ENCODE measurements around the gene TRIM68.

TRIM68 gene

DNA sequence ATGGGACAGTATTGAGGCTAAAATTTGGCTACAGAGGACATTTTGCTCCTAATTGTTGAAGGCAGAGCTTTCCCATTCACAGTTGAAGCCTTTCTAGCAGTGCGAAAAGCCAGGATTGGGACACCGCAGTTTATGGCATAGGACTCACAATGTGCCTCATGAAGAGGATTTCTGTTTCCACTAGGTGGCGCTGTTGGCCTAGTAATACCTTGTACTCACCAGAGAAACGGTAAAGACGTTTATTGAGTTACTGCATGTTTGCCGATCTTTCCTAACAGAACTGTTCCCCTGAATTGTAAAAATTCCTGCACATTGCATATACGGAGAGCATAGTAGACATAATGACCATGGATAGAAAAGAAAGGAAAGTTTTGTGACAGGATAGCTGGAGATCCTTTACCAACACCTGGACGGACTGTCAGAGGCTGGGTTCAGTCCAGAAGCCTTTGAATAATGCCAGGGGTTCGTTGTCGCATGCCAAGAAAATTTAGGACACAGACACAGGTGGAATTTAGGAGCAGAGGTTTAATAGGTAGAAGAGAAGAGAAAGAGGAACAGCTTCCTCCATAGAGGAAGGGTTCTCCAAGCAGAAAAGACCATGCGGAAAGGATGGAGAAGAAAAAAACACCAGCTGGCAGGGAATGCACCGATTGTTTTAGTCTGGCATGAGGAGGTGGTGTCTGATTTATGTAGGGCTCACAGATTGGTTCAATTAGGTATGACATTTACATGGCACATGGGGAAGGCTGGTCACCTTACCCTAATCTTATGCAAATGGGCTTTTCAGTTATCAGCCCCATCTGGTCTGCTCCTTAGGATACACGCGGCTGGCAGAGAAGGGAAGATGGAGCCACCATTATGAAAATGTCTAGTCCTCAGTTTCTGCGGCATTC is 18.4 kb upstream of the TRIM68 start:
- no peaks in the 10 kb centered on the region for H3K27me3 ChIP-seq (replicated peaks in 2 of 5; ENCODE audit: control insufficient read depth in 4 of 5, insufficient read depth in 5 of 5, low read length in 4 of 5)
- WGBS (ENCODE audit: insufficient coverage): 55% methylated on average over 10 of the region's 15 CpGs
- peaks cover 0 to 12% (median 2%) of the 10 kb centered on the region in 5 experiments for H3K9me3 ChIP-seq (ENCODE audit: control extremely low read depth in 1 of 5, control insufficient read depth in 4 of 5, insufficient read depth in 2 of 5, low read depth in 1 of 5, low read length in 4 of 5)
- H3K36me3 ChIP-seq (ENCODE audit: control insufficient read depth in 4 of 4, insufficient read depth in 4 of 4, low read length in 3 of 4): no peaks in the 10 kb centered on the region
- ChIA-PET POLR2A (no interaction called here), CTCF (interaction anchor here (1.0 to 2.1 kb wide), 3 partner anchors 10 to 87 kb away, joined by 3 to 11 read pairs (median 4); partner anchors contain the start of gene OR51D1)
- DNase-seq: peak; percentile 58 to 76 (median 73)
- H3K4me1 ChIP-seq (ENCODE audit: control extremely low read depth in 1 of 4, control insufficient read depth in 4 of 4, insufficient read depth in 4 of 4, low read length in 3 of 4): no peaks in the 10 kb centered on the region
- no peak overlapping the region for H3K27ac ChIP-seq (ENCODE audit: insufficient read depth in 1 of 2, low read depth in 1 of 2, low read length in 2 of 2, poor library complexity in 1 of 2, severe bottlenecking in 2 of 2)
- H3K4me3 ChIP-seq (ENCODE audit: control insufficient read depth in 1 of 7, extremely low read depth in 1 of 7, insufficient read depth in 4 of 7, low read depth in 2 of 7, low read length in 6 of 7): no peak overlapping the region

DNA sequence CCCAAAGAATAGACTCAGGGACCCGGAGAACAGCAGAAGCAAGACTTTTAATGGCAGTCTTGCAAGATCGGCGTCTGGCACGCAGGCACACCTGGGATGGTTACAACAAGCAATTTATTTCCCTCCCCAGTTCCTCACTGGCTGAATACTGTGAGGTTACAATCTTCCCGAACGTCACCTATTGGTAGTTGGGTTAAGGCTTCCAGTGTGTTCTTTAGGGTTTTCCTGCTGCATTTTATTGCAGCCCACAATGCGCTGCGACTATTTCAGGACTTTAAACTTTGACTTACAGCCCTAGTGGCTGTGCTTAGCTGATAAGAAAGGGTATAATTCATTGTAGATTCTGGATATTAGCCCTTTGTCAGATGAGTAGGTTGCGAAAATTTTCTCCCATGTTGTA is 11.5 kb upstream of the TRIM68 start:
- Histone ChIP-seq H3K27me3 (replicated peaks in 2 of 5; ENCODE audit: control insufficient read depth in 4 of 5, insufficient read depth in 5 of 5, low read length in 4 of 5) (no peaks in the 10 kb centered on the region), H3K27ac (ENCODE audit: insufficient read depth in 1 of 2, low read depth in 1 of 2, low read length in 2 of 2, poor library complexity in 1 of 2, severe bottlenecking in 2 of 2) (no peak overlapping the region), H3K4me1 (ENCODE audit: control extremely low read depth in 1 of 4, control insufficient read depth in 4 of 4, insufficient read depth in 4 of 4, low read length in 3 of 4) (no peaks in the 10 kb centered on the region), H3K36me3 (ENCODE audit: control insufficient read depth in 4 of 4, insufficient read depth in 4 of 4, low read length in 3 of 4) (no peaks in the 10 kb centered on the region), H3K9me3 (ENCODE audit: control extremely low read depth in 1 of 5, control insufficient read depth in 4 of 5, insufficient read depth in 2 of 5, low read depth in 1 of 5, low read length in 4 of 5) (peaks cover 0 to 3% (median 0%) of the 10 kb centered on the region in 5 experiments), H3K4me3 (ENCODE audit: control insufficient read depth in 1 of 7, extremely low read depth in 1 of 7, insufficient read depth in 4 of 7, low read depth in 2 of 7, low read length in 6 of 7) (no peak overlapping the region)
- DNase-seq: peak in 1 of 3 donors; percentile 5
- 100% methylated on average over 4 of the region's 9 CpGs for WGBS (ENCODE audit: insufficient coverage)
- CTCF ChIA-PET: no interaction called here
- POLR2A ChIA-PET: no interaction called here

DNA sequence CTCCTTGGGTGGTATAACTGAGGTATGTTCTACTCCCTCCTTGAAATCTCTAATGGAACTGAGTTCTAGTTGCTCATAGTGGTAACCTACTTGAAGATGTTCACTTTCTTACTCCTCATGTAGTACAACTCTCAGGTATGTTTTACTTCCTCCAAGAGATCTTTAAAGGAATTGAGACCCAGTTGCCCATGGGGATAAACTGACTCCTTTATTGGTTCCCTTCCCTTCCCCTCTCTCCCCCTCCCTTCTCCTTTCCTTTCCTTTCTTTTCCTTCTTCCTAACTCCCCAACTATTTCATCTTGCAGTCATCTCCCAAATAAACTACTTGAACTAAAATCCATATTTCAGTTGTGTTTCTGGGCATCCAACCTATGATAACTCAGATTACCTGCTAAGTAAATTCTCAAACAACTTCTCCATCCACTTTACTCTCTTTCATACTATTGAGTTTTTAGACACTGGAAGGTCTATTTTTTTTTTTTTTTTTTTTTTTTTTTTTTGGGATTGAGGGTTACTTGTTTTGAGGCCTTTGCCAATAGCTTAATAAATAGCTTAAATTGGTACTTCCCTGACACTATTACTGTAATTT is 7.9 kb upstream of the TRIM68 start:
- CTCF ChIA-PET: interaction anchor here (2.6 kb wide), 1 partner anchor 21 kb away, joined by 8 read pairs; the partner anchor contains the start of gene OR51D1
- H3K27ac ChIP-seq (ENCODE audit: insufficient read depth in 1 of 2, low read depth in 1 of 2, low read length in 2 of 2, poor library complexity in 1 of 2, severe bottlenecking in 2 of 2): no peak overlapping the region
- POLR2A ChIA-PET: no interaction called here

DNA sequence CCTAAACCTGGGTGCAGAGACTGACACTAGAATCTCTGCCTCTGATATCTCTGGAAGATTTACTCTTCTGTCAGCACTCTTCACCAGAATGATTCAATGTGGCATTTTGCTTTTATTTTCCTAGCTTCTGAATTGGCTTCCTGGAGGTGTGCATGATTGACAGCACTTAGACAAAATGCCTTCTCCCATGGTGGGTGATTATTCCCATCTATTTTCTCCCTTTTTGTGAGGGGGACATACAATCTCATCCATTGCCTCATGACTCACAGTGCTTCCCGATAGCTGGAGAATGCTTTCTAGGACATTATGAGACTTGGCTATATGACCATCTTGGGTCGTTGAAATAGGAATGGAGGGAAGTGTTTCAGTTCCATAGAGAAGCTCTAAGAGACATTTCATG is 4.0 kb upstream of the TRIM68 start:
- DNase-seq: no peak
- Histone ChIP-seq H3K4me3 (ENCODE audit: control insufficient read depth in 1 of 7, extremely low read depth in 1 of 7, insufficient read depth in 4 of 7, low read depth in 2 of 7, low read length in 6 of 7) (no peak overlapping the region), H3K27ac (ENCODE audit: insufficient read depth in 1 of 2, low read depth in 1 of 2, low read length in 2 of 2, poor library complexity in 1 of 2, severe bottlenecking in 2 of 2) (no peak overlapping the region), H3K4me1 (ENCODE audit: control extremely low read depth in 1 of 4, control insufficient read depth in 4 of 4, insufficient read depth in 4 of 4, low read length in 3 of 4) (peaks cover 11 to 15% (median 13%) of the 10 kb centered on the region in 4 experiments), H3K27me3 (replicated peaks in 2 of 5; ENCODE audit: control insufficient read depth in 4 of 5, insufficient read depth in 5 of 5, low read length in 4 of 5) (no peaks in the 10 kb centered on the region), H3K36me3 (ENCODE audit: control insufficient read depth in 4 of 4, insufficient read depth in 4 of 4, low read length in 3 of 4) (no peaks in the 10 kb centered on the region), H3K9me3 (ENCODE audit: control extremely low read depth in 1 of 5, control insufficient read depth in 4 of 5, insufficient read depth in 2 of 5, low read depth in 1 of 5, low read length in 4 of 5) (no peaks in the 10 kb centered on the region)
- POLR2A ChIA-PET: no interaction called here
- no CpG with 5 or more reads among the region's 2 CpGs for WGBS (ENCODE audit: insufficient coverage)
- CTCF ChIA-PET: interaction anchor here (1.4 kb wide), 1 partner anchor 15 kb away, joined by 4 read pairs; no protein-coding TSS in a partner anchor

More for the DNA sequence above, 7.9 kb upstream of the TRIM68 start:
- no peaks in the 10 kb centered on the region for H3K27me3 ChIP-seq (replicated peaks in 2 of 5; ENCODE audit: control insufficient read depth in 4 of 5, insufficient read depth in 5 of 5, low read length in 4 of 5)
- no peaks in the 10 kb centered on the region for H3K9me3 ChIP-seq (ENCODE audit: control extremely low read depth in 1 of 5, control insufficient read depth in 4 of 5, insufficient read depth in 2 of 5, low read depth in 1 of 5, low read length in 4 of 5)
- H3K4me3 ChIP-seq (ENCODE audit: control insufficient read depth in 1 of 7, extremely low read depth in 1 of 7, insufficient read depth in 4 of 7, low read depth in 2 of 7, low read length in 6 of 7): no peak overlapping the region
- no peaks in the 10 kb centered on the region for H3K36me3 ChIP-seq (ENCODE audit: control insufficient read depth in 4 of 4, insufficient read depth in 4 of 4, low read length in 3 of 4)
- H3K4me1 ChIP-seq (ENCODE audit: control extremely low read depth in 1 of 4, control insufficient read depth in 4 of 4, insufficient read depth in 4 of 4, low read length in 3 of 4): no peaks in the 10 kb centered on the region
- no peak for DNase-seq

DNA sequence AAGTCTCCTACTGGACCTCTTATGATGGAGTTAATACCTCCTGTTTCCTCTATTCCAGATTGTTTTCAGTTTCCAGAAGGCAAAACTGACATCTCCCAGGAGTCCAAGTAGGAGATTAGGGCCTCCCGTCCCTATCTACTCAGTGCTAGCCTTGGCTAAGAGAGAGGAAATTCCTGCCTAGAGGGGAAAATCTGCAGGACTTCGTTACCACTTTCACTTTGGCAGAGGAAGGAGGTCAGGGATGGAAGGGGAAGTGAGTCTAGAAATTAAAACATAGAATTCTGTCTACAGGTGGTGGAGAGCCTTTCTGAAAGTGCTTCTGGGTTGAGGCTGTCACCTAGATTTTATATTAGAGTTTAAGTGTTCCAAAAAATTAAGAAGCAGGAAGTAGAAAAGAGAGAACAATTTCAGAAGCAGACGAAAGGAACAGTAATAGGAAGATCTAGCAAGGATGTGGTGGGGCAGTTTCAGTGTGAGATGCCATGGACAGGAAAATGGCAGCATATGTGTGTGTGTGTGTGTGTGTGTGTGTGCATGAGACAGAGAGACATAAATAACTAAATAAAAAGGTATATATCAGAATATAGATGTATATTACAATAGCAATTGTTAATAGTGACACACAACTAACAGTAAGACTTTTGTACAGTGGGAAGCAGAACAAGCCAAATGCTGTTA is 2.4 kb upstream of the TRIM68 start:
- CTCF ChIA-PET: no interaction called here
- peak; percentile 10 to 55 (median 37) for DNase-seq
- Histone ChIP-seq H3K9me3 (ENCODE audit: control extremely low read depth in 1 of 5, control insufficient read depth in 4 of 5, insufficient read depth in 2 of 5, low read depth in 1 of 5, low read length in 4 of 5) (no peaks in the 10 kb centered on the region), H3K27me3 (replicated peaks in 2 of 5; ENCODE audit: control insufficient read depth in 4 of 5, insufficient read depth in 5 of 5, low read length in 4 of 5) (no peaks in the 10 kb centered on the region), H3K36me3 (ENCODE audit: control insufficient read depth in 4 of 4, insufficient read depth in 4 of 4, low read length in 3 of 4) (no peaks in the 10 kb centered on the region), H3K27ac (ENCODE audit: insufficient read depth in 1 of 2, low read depth in 1 of 2, low read length in 2 of 2, poor library complexity in 1 of 2, severe bottlenecking in 2 of 2) (no peak overlapping the region), H3K4me1 (ENCODE audit: control extremely low read depth in 1 of 4, control insufficient read depth in 4 of 4, insufficient read depth in 4 of 4, low read length in 3 of 4) (peaks cover 15 to 31% (median 22%) of the 10 kb centered on the region in 4 experiments), H3K4me3 (ENCODE audit: control insufficient read depth in 1 of 7, extremely low read depth in 1 of 7, insufficient read depth in 4 of 7, low read depth in 2 of 7, low read length in 6 of 7) (peak overlapping the region in 5 of 7 experiments; percentile 29 to 61 (median 48))
- 0% methylated on average over 2 of the region's 3 CpGs for WGBS (ENCODE audit: insufficient coverage)
- POLR2A ChIA-PET: no interaction called here

DNA sequence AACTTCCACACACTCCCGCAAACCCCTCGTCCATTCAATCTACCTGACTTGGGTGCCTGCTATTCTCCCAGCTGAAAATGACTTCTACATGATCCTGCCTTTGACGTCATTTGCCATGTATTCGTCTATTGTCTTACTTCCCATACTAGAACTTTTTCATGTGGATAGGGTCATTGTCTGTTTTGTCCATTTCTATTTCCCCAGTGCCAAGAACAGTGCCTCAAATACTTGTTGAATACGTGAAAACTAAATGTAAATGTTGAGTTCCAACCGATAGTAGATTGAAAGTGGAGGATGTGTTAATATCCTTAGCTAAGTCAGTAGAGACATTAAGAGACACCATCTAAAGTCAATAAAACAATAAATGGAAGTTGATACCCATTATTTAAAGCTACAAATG is 935 bp downstream of the TRIM68 start:
- H3K9me3 ChIP-seq (ENCODE audit: control extremely low read depth in 1 of 5, control insufficient read depth in 4 of 5, insufficient read depth in 2 of 5, low read depth in 1 of 5, low read length in 4 of 5): no peaks in the 10 kb centered on the region
- CTCF ChIA-PET: interaction anchor here (1.1 kb wide), 1 partner anchor 30 kb away, joined by 3 read pairs; the partner anchor contains the start of gene OR51D1
- peak overlapping the region in 6 of 7 experiments; percentile 81 to 92 (median 88) for H3K4me3 ChIP-seq (ENCODE audit: control insufficient read depth in 1 of 7, extremely low read depth in 1 of 7, insufficient read depth in 4 of 7, low read depth in 2 of 7, low read length in 6 of 7)
- peak in 2 of 3 donors; percentile 31 to 46 for DNase-seq
- no peaks in the 10 kb centered on the region for H3K27me3 ChIP-seq (replicated peaks in 2 of 5; ENCODE audit: control insufficient read depth in 4 of 5, insufficient read depth in 5 of 5, low read length in 4 of 5)
- H3K36me3 ChIP-seq (ENCODE audit: control insufficient read depth in 4 of 4, insufficient read depth in 4 of 4, low read length in 3 of 4): peaks cover 4 to 30% (median 23%) of the 10 kb centered on the region in 4 experiments
- POLR2A ChIA-PET: no interaction called here
- peaks cover 15 to 31% (median 22%) of the 10 kb centered on the region in 4 experiments for H3K4me1 ChIP-seq (ENCODE audit: control extremely low read depth in 1 of 4, control insufficient read depth in 4 of 4, insufficient read depth in 4 of 4, low read length in 3 of 4)
- peak overlapping the region in 1 of 2 experiments; percentile 93 for H3K27ac ChIP-seq (ENCODE audit: insufficient read depth in 1 of 2, low read depth in 1 of 2, low read length in 2 of 2, poor library complexity in 1 of 2, severe bottlenecking in 2 of 2)
- WGBS (ENCODE audit: insufficient coverage): 11% methylated on average over 3 of the region's 6 CpGs

Data from common myeloid progenitor, CD34-positive (primary cell).